ENCODE measurements around the gene NPNT. TPM values are rescaled to one million over a fixed set of nuclear protein-coding genes. Genes with fewer than 3 reads are reported as not detected.
A peak's percentile ranks its signal among the peaks of the same experiment; 100 is the strongest.

The NPNT gene
- polyA plus RNA-seq, 1 experiment = not detected

DNA sequence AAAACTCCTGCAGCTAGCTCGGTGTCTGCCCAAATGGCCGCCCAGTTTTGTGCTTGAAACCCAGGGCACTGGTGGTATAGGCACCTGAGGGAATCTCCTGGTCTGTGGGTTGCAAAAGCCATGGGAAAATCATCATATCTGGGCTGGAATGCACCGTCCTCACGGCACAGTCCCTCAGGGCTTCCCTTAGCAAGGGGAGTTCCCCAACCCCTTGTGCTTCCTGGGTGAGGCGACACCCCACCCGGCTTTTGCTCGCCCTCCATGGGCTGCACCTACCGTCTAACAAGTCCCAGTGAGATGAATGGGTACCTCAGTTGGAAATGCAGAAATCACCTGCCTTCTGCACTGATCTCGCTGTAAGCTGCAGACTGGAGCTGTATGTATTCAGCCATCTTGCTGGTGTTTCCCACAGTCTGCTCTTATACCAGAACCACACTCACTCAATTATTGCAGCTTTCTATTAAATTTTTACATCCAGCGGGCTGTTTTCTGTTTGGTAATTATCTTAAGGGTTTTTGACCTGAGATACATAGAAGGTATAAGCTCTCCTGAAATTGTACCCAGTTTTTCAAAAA, 36.7 kb upstream of the NPNT start:
- no peak for DNase-seq (ENCODE audit: low read depth)
- Histone ChIP-seq H3K27me3 (ENCODE audit: control insufficient read depth, insufficient read depth, low read length) (no peaks in the 10 kb centered on the region), H3K36me3 (ENCODE audit: control insufficient read depth, insufficient read depth, low read length) (no peaks in the 10 kb centered on the region), H3K4me3 (ENCODE audit: low read depth, low read length) (no peak overlapping the region)
- ChIA-PET POLR2A (no interaction called here), CTCF (interaction anchor here (0.5 kb wide), 1 partner anchor 92 kb away, joined by 3 read pairs; no protein-coding TSS in a partner anchor)
- no peak for TF ChIP-seq CTCF (IDR thresholded peaks at IDR 0.05; ENCODE audit: insufficient read depth, low read depth, low read length)

DNA sequence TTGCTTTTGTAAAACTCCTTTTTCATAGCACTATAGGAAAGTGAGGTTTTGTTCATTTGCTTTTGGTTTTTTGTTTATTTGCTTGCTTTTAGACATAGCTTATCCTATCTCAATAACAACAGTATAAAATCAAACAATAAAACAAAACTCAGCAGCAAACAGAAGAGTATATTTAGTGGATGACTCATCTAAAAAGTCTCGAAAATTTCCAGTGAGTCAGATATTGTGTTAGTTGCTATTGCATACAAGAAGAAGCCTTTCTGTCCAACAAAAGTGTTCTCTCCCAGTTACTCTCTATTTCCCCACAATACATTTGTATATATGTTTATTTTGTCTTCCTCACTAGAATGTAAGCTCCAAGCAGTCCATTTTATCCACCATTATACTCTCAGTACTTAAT, 36.0 kb upstream of the NPNT start:
- peak; percentile 47 for DNase-seq (ENCODE audit: low read depth)
- TF ChIP-seq CTCF (IDR thresholded peaks at IDR 0.05; ENCODE audit: insufficient read depth, low read depth, low read length) = no peak
- ChIA-PET POLR2A (no interaction called here), CTCF (interaction anchor here (0.5 kb wide), 1 partner anchor 91 kb away, joined by 3 read pairs; no protein-coding TSS in a partner anchor)
- Histone ChIP-seq H3K36me3 (ENCODE audit: control insufficient read depth, insufficient read depth, low read length) (no peaks in the 10 kb centered on the region), H3K4me3 (ENCODE audit: low read depth, low read length) (no peak overlapping the region), H3K27me3 (ENCODE audit: control insufficient read depth, insufficient read depth, low read length) (no peaks in the 10 kb centered on the region)

DNA sequence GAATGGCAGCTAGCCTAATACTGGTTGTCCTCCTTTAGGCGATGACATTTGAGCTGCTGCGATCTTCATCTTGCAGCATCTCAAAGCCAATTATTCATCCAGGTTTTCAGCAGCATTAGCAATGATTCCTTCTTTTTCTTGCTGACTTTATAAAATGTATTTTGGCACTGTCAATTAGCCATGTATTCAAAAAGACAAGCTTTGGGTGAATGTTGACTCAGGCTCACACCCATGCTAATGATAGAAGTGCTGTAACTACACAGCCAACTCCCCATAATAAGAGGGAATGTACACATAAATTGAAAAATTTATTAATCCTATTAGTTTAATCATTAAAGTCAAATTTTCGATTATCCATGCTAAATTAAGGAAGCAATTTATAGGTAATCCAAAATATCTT, 24.3 kb upstream of the NPNT start:
- POLR2A ChIA-PET = no interaction called here
- DNase-seq (ENCODE audit: low read depth) = no peak
- Histone ChIP-seq H3K4me3 (ENCODE audit: low read depth, low read length) (no peak overlapping the region), H3K27me3 (ENCODE audit: control insufficient read depth, insufficient read depth, low read length) (no peaks in the 10 kb centered on the region), H3K36me3 (ENCODE audit: control insufficient read depth, insufficient read depth, low read length) (no peaks in the 10 kb centered on the region)
- no peak for TF ChIP-seq CTCF (IDR thresholded peaks at IDR 0.05; ENCODE audit: insufficient read depth, low read depth, low read length)
- CTCF ChIA-PET = no interaction called here

GRCh38 chr4:105871997-105872396, 23.3 kb upstream of the NPNT start:
- Histone ChIP-seq H3K4me3 (ENCODE audit: low read depth, low read length) (no peak overlapping the region), H3K27me3 (ENCODE audit: control insufficient read depth, insufficient read depth, low read length) (no peaks in the 10 kb centered on the region), H3K36me3 (ENCODE audit: control insufficient read depth, insufficient read depth, low read length) (no peaks in the 10 kb centered on the region)
- TF ChIP-seq CTCF (IDR thresholded peaks at IDR 0.05; ENCODE audit: insufficient read depth, low read depth, low read length) = no peak
- ChIA-PET CTCF (no interaction called here), POLR2A (no interaction called here)
- DNase-seq (ENCODE audit: low read depth) = no peak

DNA sequence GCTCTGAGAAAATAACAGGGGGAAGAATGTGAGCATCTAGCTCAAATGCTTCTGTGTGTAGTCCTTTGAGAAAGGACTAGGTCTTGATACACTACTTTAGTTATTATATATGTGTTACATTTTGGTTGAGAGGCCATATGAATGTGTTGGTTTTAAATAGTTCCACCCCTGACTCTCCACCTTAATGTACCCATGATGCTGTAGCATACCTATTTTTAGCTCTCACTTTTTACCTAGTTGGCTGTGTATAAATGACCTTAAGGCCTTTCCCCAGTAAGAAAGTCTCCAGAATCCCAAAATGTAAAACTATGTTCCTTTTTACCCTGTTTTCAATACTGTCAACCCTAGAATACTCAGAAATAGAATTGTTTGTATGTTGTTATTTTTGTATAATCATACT, 20.0 kb upstream of the NPNT start:
- Histone ChIP-seq H3K36me3 (ENCODE audit: control insufficient read depth, insufficient read depth, low read length) (no peaks in the 10 kb centered on the region), H3K4me3 (ENCODE audit: low read depth, low read length) (no peak overlapping the region), H3K27me3 (ENCODE audit: control insufficient read depth, insufficient read depth, low read length) (no peaks in the 10 kb centered on the region)
- ChIA-PET CTCF (interaction anchor here (0.8 kb wide), 1 partner anchor 9 kb away, joined by 3 read pairs; no protein-coding TSS in a partner anchor), POLR2A (no interaction called here)
- no peak for DNase-seq (ENCODE audit: low read depth)
- TF ChIP-seq CTCF (IDR thresholded peaks at IDR 0.05; ENCODE audit: insufficient read depth, low read depth, low read length) = no peak
